K562 (cell line): ENCODE results near the gene UFSP2. TPM values are rescaled to one million over a fixed set of nuclear protein-coding genes. Genes with fewer than 3 reads are reported as not detected.

Source experiments
- PRPF4 ChIP-seq: fragments of 200-400 bp; formaldehyde crosslinking; IDR thresholded peaks from one replicate; pipeline ENCODE4 v1.6.1; 2017; ENCODE audit warnings: low read length, low read depth, mild to moderate bottlenecking; ENCODE audit not compliant: insufficient read depth, poor library complexity, severe bottlenecking
- RBM22 ChIP-seq: fragments of 200-400 bp; formaldehyde crosslinking; IDR thresholded peaks from 2 replicates; pipeline ENCODE4 v1.6.1; 2018; ENCODE audit warnings: low read length, low read depth; ENCODE audit not compliant: poor library complexity, severe bottlenecking
- SMARCB1 ChIP-seq: IDR thresholded peaks from 2 replicates; pipeline ENCODE4 v1.6.1; 2011; ENCODE audit warnings: improper control_type of control experiment, low read depth; ENCODE audit not compliant: insufficient read length
- ZC3H4 ChIP-seq: sonication (generic); formaldehyde crosslinking; IDR thresholded peaks from 2 replicates; pipeline ENCODE4 v1.9.0; 2021; ENCODE audit warnings: missing genetic modification reagents, borderline replicate concordance
- ZMIZ1 ChIP-seq, 2 experiments: fragments of 150-350 bp in 1 of 2; IDR thresholded peaks; 2 replicates each; pipeline ENCODE4 v1.6.1; 2012 to 2016; ENCODE audit warnings: low read depth in 2 of 2, low read length in 2 of 2, mild to moderate bottlenecking in 1 of 2, moderate library complexity in 1 of 2
- ZNF445 ChIP-seq: fragments of 250-450 bp; sonication (Bioruptor Pico); IDR thresholded peaks from 2 replicates; pipeline ENCODE4 v1.4.0; 2020; ENCODE audit warnings: low read depth, mild to moderate bottlenecking, moderate library complexity
- polyA plus RNA-seq, 8 experiments: library from polyadenylated mRNA; depleted of rRNA in 4 of 8; stranded (reverse) in 5 of 8; unstranded in 3 of 8; fragments of >200 nt; fragmentation: Nextera tagmentation in 2 of 8; fragmentation: Illumina TruSeq in 1 of 8; extraction: Ambion mirVana in 2 of 8; extraction: Trizol in 1 of 8; gene quantifications; 2 replicates each; pipeline versions ENCODE4 v1.2.1 to v1.2.3, GENCODE V29; 2011 to 2014; ENCODE audit warnings: inconsistent platforms in 1 of 8, missing spikeins in 1 of 8
- total RNA-seq, 7 experiments: library from RNA; depleted of rRNA in 6 of 7; stranded (reverse); fragments of >200 nt in 6 of 7; fragmentation: Illumina TruSeq in 2 of 7; extraction: Trizol in 2 of 7; gene quantifications; 2 replicates each; pipeline versions ENCODE4 v1.2.1 to v1.2.3, GENCODE V29; 2011 to 2021; ENCODE audit warnings: low replicate concordance in 1 of 7
- TF ChIP-seq, protein P1 (sequence below): fragments of 450-650 bp; IDR thresholded peaks from 2 replicates; pipeline ENCODE4 v1.7.1; 2018; ENCODE audit warnings: mild to moderate bottlenecking, low read depth; ENCODE audit not compliant: partially characterized antibody
- TF ChIP-seq, protein P2 (sequence below): fragments of 450-650 bp; formaldehyde crosslinking; IDR thresholded peaks from 2 replicates; pipeline ENCODE4 v1.4.0; 2020; ENCODE audit warnings: mild to moderate bottlenecking, moderate library complexity
- TF ChIP-seq, protein P3 (sequence below), 2 experiments: fragments of 450-650 bp; formaldehyde crosslinking in 1 of 2; IDR thresholded peaks; 2 replicates each; pipeline versions ENCODE4 v1.4.0 to v1.6.1; 2014 to 2020; ENCODE audit warnings: mild to moderate bottlenecking in 2 of 2, borderline replicate concordance in 1 of 2, low read depth in 1 of 2

Gene UFSP2
- total and polyA plus RNA-seq, 9 of the 15 experiments (the other 6 are each of a cell fraction or from before 2014, with no cell fraction given): 20.1 to 55.8 (median 26.6) TPM

GRCh38 chr4:185425647-185426352 lies at the start of gene UFSP2 (continued):
- TF ChIP-seq, protein P1, sequence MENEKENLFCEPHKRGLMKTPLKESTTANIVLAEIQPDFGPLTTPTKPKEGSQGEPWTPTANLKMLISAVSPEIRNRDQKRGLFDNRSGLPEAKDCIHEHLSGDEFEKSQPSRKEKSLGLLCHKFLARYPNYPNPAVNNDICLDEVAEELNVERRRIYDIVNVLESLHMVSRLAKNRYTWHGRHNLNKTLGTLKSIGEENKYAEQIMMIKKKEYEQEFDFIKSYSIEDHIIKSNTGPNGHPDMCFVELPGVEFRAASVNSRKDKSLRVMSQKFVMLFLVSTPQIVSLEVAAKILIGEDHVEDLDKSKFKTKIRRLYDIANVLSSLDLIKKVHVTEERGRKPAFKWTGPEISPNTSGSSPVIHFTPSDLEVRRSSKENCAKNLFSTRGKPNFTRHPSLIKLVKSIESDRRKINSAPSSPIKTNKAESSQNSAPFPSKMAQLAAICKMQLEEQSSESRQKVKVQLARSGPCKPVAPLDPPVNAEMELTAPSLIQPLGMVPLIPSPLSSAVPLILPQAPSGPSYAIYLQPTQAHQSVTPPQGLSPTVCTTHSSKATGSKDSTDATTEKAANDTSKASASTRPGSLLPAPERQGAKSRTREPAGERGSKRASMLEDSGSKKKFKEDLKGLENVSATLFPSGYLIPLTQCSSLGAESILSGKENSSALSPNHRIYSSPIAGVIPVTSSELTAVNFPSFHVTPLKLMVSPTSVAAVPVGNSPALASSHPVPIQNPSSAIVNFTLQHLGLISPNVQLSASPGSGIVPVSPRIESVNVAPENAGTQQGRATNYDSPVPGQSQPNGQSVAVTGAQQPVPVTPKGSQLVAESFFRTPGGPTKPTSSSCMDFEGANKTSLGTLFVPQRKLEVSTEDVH: peak; percentile 66
- TF ChIP-seq RBM22 (peak; percentile 78), PRPF4 (no peak), ZC3H4 (CRISPR knock-in tag) (no peak; the same call in 1 of the 2 replicates), ZMIZ1 (IDR thresholded peaks at IDR 0.05; ENCODE audit: low read depth in 2 of 2, low read length in 2 of 2) (no peak), ZNF445 (CRISPR knock-in tag) (no peak), SMARCB1 (no peak)
- TF ChIP-seq, protein P2, sequence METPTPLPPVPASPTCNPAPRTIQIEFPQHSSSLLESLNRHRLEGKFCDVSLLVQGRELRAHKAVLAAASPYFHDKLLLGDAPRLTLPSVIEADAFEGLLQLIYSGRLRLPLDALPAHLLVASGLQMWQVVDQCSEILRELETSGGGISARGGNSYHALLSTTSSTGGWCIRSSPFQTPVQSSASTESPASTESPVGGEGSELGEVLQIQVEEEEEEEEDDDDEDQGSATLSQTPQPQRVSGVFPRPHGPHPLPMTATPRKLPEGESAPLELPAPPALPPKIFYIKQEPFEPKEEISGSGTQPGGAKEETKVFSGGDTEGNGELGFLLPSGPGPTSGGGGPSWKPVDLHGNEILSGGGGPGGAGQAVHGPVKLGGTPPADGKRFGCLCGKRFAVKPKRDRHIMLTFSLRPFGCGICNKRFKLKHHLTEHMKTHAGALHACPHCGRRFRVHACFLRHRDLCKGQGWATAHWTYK: peak; percentile 71; the same call in 1 of the 2 replicates
- TF ChIP-seq, protein P3, sequence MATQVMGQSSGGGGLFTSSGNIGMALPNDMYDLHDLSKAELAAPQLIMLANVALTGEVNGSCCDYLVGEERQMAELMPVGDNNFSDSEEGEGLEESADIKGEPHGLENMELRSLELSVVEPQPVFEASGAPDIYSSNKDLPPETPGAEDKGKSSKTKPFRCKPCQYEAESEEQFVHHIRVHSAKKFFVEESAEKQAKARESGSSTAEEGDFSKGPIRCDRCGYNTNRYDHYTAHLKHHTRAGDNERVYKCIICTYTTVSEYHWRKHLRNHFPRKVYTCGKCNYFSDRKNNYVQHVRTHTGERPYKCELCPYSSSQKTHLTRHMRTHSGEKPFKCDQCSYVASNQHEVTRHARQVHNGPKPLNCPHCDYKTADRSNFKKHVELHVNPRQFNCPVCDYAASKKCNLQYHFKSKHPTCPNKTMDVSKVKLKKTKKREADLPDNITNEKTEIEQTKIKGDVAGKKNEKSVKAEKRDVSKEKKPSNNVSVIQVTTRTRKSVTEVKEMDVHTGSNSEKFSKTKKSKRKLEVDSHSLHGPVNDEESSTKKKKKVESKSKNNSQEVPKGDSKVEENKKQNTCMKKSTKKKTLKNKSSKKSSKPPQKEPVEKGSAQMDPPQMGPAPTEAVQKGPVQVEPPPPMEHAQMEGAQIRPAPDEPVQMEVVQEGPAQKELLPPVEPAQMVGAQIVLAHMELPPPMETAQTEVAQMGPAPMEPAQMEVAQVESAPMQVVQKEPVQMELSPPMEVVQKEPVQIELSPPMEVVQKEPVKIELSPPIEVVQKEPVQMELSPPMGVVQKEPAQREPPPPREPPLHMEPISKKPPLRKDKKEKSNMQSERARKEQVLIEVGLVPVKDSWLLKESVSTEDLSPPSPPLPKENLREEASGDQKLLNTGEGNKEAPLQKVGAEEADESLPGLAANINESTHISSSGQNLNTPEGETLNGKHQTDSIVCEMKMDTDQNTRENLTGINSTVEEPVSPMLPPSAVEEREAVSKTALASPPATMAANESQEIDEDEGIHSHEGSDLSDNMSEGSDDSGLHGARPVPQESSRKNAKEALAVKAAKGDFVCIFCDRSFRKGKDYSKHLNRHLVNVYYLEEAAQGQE (IDR thresholded peaks at IDR 0.05; ENCODE audit: borderline replicate concordance): no peak
- TF ChIP-seq, protein P3 (CRISPR knock-in tag; IDR thresholded peaks at IDR 0.05; ENCODE audit: low read depth): 0 out of 2 replicates have a peak, but pooled peaks have one; percentile 12
